SK-N-SH (cell line): ENCODE results near the gene LY6G5C. TPM values are rescaled to one million over a fixed set of nuclear protein-coding genes. Genes with fewer than 3 reads are reported as not detected.

Experiments used
- CTCF ChIA-PET: fragments of 300-600, 350-600 bp; formaldehyde crosslinking; extraction: SDS; loops from one replicate; lab custom pipeline; 2021; lab: Yijun Ruan, JAX
- POLR2A ChIA-PET: fragments of 350-600 bp; sonication (Branson Sonifier 250); formaldehyde crosslinking; extraction: SDS; loops from one replicate; lab custom pipeline; 2020; ENCODE audit warnings: antibody characterized with exemption, inconsistent platforms; lab: Yijun Ruan, JAX
- DNase-seq: peaks from one replicate; pipeline ENCODE4 v3.0.0; 2012
- H2AFZ ChIP-seq: fragments of 200-600 bp; sonication (generic); 2 replicates; pipeline ENCODE4 v1.8.1; 2016; ENCODE audit warnings: antibody characterized with exemption, mild to moderate bottlenecking, low read depth
- H3F3A ChIP-seq: fragments of 200-600 bp; sonication (generic); replicated peaks from 2 replicates; pipeline ENCODE3; 2016; ENCODE audit warnings: antibody characterized with exemption, mild to moderate bottlenecking; ENCODE audit not compliant: insufficient read depth
- H3K27ac ChIP-seq, 2 experiments: fragments of 200-500 bp in 1 of 2; fragments of 200-600 bp in 1 of 2; sonication (Bioruptor generic) in 1 of 2; sonication (generic), shearing (Covaris generic) in 1 of 2; 2 replicates each; pipeline versions ENCODE4 v1.5.1 to v1.6.1; 2014 to 2016; ENCODE audit warnings: low read depth in 2 of 2, inconsistent platforms in 1 of 2, low read length in 1 of 2, mild to moderate bottlenecking in 1 of 2, mixed read lengths in 1 of 2
- H3K27me3 ChIP-seq: fragments of 200-600 bp; sonication (generic), shearing (Covaris generic); 2 replicates; pipeline ENCODE4 v1.6.1; 2016; ENCODE audit warnings: mixed run types; ENCODE audit not compliant: insufficient read depth
- H3K36me3 ChIP-seq, 2 experiments: fragments of 200-500 bp in 1 of 2; fragments of 200-600 bp in 1 of 2; sonication (Bioruptor generic) in 1 of 2; sonication (generic) in 1 of 2; replicated peaks in 1 of 2; 2 replicates each; pipeline versions ENCODE3 to v1.5.1; 2014 to 2016; ENCODE audit warnings: low read length in 1 of 2, mild to moderate bottlenecking in 1 of 2; ENCODE audit not compliant: insufficient read depth in 2 of 2, control insufficient read depth in 1 of 2
- H3K4me1 ChIP-seq, 2 experiments: fragments of 200-500 bp in 1 of 2; fragments of 200-600 bp in 1 of 2; sonication (Bioruptor generic) in 1 of 2; sonication (generic), shearing (Covaris generic) in 1 of 2; 2 replicates each; pipeline versions ENCODE4 v1.5.1 to v1.6.1; 2014 to 2016; ENCODE audit warnings: low read depth in 1 of 2, low read length in 1 of 2, mixed run types in 1 of 2; ENCODE audit not compliant: insufficient read depth in 2 of 2, control insufficient read depth in 1 of 2
- H3K4me2 ChIP-seq: fragments of 200-600 bp; sonication (generic), shearing (Covaris generic); 2 replicates; pipeline ENCODE4 v1.6.1; 2017; ENCODE audit warnings: mixed run types
- H3K4me3 ChIP-seq, 2 experiments: fragments of 200-500 bp in 1 of 2; fragments of 200-600 bp in 1 of 2; sonication (Bioruptor generic) in 1 of 2; sonication (generic), shearing (Covaris generic) in 1 of 2; 2 replicates each; pipeline versions ENCODE4 v1.5.1 to v1.8.1; 2014 to 2016; ENCODE audit warnings: low read depth in 2 of 2, inconsistent platforms in 1 of 2, low read length in 1 of 2, mild to moderate bottlenecking in 1 of 2, mixed read lengths in 1 of 2, moderate library complexity in 1 of 2
- H3K79me2 ChIP-seq: fragments of 200-600 bp; sonication (generic); 2 replicates; pipeline ENCODE4 v1.8.1; 2017; ENCODE audit warnings: mild to moderate bottlenecking; ENCODE audit not compliant: insufficient read depth
- H3K9ac ChIP-seq: fragments of 200-600 bp; sonication (generic); 2 replicates; pipeline ENCODE4 v1.6.1; 2017; ENCODE audit warnings: mixed run types
- H3K9me2 ChIP-seq: fragments of 200-600 bp; sonication (generic); 2 replicates; pipeline ENCODE4 v1.6.1; 2017; ENCODE audit warnings: mixed run types
- H3K9me3 ChIP-seq: fragments of 200-600 bp; sonication (generic); 2 replicates; pipeline ENCODE4 v1.6.1; 2017; ENCODE audit warnings: mixed run types, mild to moderate bottlenecking, moderate library complexity
- H4K20me1 ChIP-seq: fragments of 200-600 bp; sonication (generic); 2 replicates; pipeline ENCODE4 v1.6.1; 2017; ENCODE audit warnings: mild to moderate bottlenecking, mixed run types; ENCODE audit not compliant: insufficient read depth
- FOXM1 ChIP-seq: IDR thresholded peaks from 2 replicates; pipeline ENCODE4 v1.4.0; 2012; ENCODE audit warnings: low read depth, mild to moderate bottlenecking
- GATA2 ChIP-seq: sonication (generic); formaldehyde crosslinking; IDR thresholded peaks from 2 replicates; pipeline ENCODE4 v1.5.0; 2020; ENCODE audit warnings: mild to moderate bottlenecking, missing genetic modification reagents
- MXI1 ChIP-seq: IDR thresholded peaks from 2 replicates; pipeline ENCODE4 v1.6.1; 2012; ENCODE audit warnings: mild to moderate bottlenecking, low read depth, low read length, improper control_type of control experiment
- PBX3 ChIP-seq: IDR thresholded peaks from 2 replicates; pipeline ENCODE4; 2012
- RAD21 ChIP-seq: IDR thresholded peaks from 2 replicates; pipeline ENCODE4 v1.6.1; 2012; ENCODE audit warnings: mild to moderate bottlenecking, low read length
- REST ChIP-seq: IDR thresholded peaks from 2 replicates; pipeline ENCODE4 v1.6.1; 2012; ENCODE audit warnings: mild to moderate bottlenecking, low read depth, low read length, moderate library complexity
- USF1 ChIP-seq: IDR thresholded peaks from 2 replicates; pipeline ENCODE4 v1.4.0; 2012; ENCODE audit warnings: low read depth, borderline replicate concordance
- USF2 ChIP-seq: fragments of 150-350 bp; IDR thresholded peaks from 2 replicates; pipeline ENCODE4 v1.6.1; 2017; ENCODE audit warnings: antibody characterized with exemption, low read length, low read depth, borderline replicate concordance
- WGBS: methylation state at CpG from one replicate; pipeline ENCODE4 v1.1.6; 2017; ENCODE audit warnings: low lambda C conversion rate; 5-methylcytosine and 5-hydroxymethylcytosine counted together
- polyA plus RNA-seq, 3 experiments: library from polyadenylated mRNA; depleted of rRNA; stranded (reverse); fragments of >200 nt; gene quantifications; 2 replicates each; pipeline ENCODE4 v1.2.3, GENCODE V29; 2012

LY6G5C gene
- polyA plus RNA-seq, 1 of the 3 experiments (the other 2 are of a cell fraction): 1.1 TPM

GRCh38 chr6:31702405-31702818, 21.5 kb upstream of the LY6G5C start (continued):
- no peak for TF ChIP-seq FOXM1
- TF ChIP-seq, all 33 proteins: peak for 0

- H3K79me2 ChIP-seq: peaks cover 36% of the 10 kb centered on the region
- DNase-seq: peak; percentile 60
- TF ChIP-seq GATA2 (no peak), PBX3 (no peak), MXI1 (no peak; the same call in 1 of the 2 replicates), RAD21 (no peak), USF1 (no peak), USF2 (no peak), REST (no peak)
- TF ChIP-seq, all 33 proteins: peak for 0
- Histone ChIP-seq H3K4me1 (peaks cover 0 to 15% of the 10 kb centered on the region in 2 experiments; a peak in 2 of 4 replicates), H3F3A (peaks cover 12% of the 10 kb centered on the region), H3K27me3 (no peaks in the 10 kb centered on the region), H3K36me3 (peaks cover under 1 to 17% of the 10 kb centered on the region in 2 experiments), H3K9me3 (no peaks in the 10 kb centered on the region), H3K9ac (peak overlapping the region; percentile 95), H4K20me1 (no peaks in the 10 kb centered on the region), H3K4me2 (peak overlapping the region; percentile 97), H3K27ac (peak overlapping the region; percentile 87 to 89; a peak in 3 of 4 replicates), H3K4me3 (peak overlapping the region; percentile 81 to 98), H2AFZ (peak overlapping the region; percentile 91), H3K9me2 (no peaks in the 10 kb centered on the region)
- POLR2A ChIA-PET: interaction anchor here (1.1 to 1.8 kb wide), 3 partner anchors 7 to 128 kb away, joined by 3 to 7 read pairs (median 3); partner anchors contain the start of gene HSPA1B
- CTCF ChIA-PET: interaction anchor here (0.7 to 1.7 kb wide), 3 partner anchors 11 to 125 kb away, joined by 3 to 5 read pairs (median 3); partner anchors contain the start of gene MSH5
- WGBS: 43% methylated on average over 6 of the region's 7 CpGs
These were observed 21.0 kb upstream of the LY6G5C start for GRCh38 chr6:31701666-31702404.
